Measurements from ENCODE around the gene TAF3.

The TAF3 gene

DNA sequence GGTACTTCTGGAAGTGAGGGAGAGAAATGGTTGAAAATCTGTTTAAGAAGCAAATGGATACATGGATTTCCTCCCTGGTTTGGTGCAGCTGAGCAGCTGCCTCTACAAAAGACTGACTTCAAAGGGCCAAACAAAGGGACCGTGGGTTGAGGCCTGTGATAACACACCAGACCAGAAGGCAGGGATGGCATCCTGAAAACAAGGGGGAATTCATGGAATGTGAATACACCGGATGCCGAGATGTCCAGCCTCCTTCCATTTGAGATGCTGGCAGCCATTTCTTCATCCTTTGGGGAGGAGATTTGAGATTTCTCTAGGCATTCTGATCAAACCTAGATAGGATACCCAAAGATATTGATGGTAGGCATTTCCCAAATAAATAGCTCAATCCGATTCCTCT lies 36.9 kb downstream of the TAF3 start:
- ChIA-PET CTCF (interaction anchor here (1.2 kb wide), 1 partner anchor 168 kb away, joined by 4 read pairs; no protein-coding TSS in a partner anchor), POLR2A (ENCODE audit: low non-redundant PET) (no interaction called here)
- no peak for DNase-seq (ENCODE audit: low spot score)
- H3K27ac ChIP-seq: no peak overlapping the region
- TF ChIP-seq CTCF (conservative IDR thresholded peaks at IDR 0.05; ENCODE audit: low read depth): no peak

GRCh38 chr10:7856678-7857077 lies 38.4 kb downstream of the TAF3 start:
- no peak for TF ChIP-seq CTCF (conservative IDR thresholded peaks at IDR 0.05; ENCODE audit: low read depth)
- CTCF ChIA-PET: interaction anchor here (0.5 to 1.2 kb wide), 2 partner anchors 10 to 218 kb away, joined by 3 to 4 read pairs; no protein-coding TSS in a partner anchor
- H3K27ac ChIP-seq: no peak overlapping the region
- POLR2A ChIA-PET (ENCODE audit: low non-redundant PET): no interaction called here
- DNase-seq (ENCODE audit: low spot score): no peak

GRCh38 chr10:7857262-7857661 lies 39.0 kb downstream of the TAF3 start:
- POLR2A ChIA-PET (ENCODE audit: low non-redundant PET): no interaction called here
- H3K27ac ChIP-seq: no peak overlapping the region
- no peak for TF ChIP-seq CTCF (conservative IDR thresholded peaks at IDR 0.05; ENCODE audit: low read depth)
- CTCF ChIA-PET: interaction anchor here (0.5 to 1.2 kb wide), 2 partner anchors 9 to 217 kb away, joined by 3 to 4 read pairs; no protein-coding TSS in a partner anchor
- DNase-seq (ENCODE audit: low spot score): no peak

DNA sequence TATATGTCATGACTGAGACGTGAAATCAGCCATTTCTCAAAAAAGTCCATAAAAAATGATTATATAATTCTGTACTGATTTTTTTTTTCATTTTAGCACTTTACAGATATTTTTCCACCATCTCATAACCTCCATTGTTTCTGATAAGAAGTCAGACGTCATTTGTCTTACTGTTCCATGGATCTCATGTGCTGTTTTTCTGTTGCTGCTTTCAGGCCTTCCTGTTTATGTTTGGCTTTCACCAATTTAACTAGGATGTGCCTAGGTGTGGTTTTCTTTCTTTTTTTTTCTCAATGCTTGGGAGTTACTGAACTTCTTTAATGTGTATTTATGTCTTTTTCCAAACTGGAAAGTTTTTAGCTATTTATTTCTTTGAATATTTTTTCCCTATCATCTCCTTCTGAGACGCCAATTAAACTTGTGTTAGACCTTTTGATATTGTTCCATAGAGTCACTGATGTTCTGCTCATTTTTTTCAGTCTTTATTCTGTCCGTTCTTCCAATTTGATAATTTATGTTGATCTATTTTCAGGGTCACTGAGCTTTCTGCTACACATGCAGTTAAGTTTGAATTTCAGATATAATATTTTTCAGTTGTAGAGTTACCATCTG lies 43.3 kb downstream of the TAF3 start:
- DNase-seq (ENCODE audit: low spot score): no peak
- ChIA-PET POLR2A (ENCODE audit: low non-redundant PET) (no interaction called here), CTCF (interaction anchor here (0.5 kb wide), 1 partner anchor 1203 kb away, joined by 3 read pairs; no protein-coding TSS in a partner anchor)
- TF ChIP-seq CTCF (conservative IDR thresholded peaks at IDR 0.05; ENCODE audit: low read depth): no peak
- H3K27ac ChIP-seq: no peak overlapping the region

GRCh38 chr10:7862121-7862514 lies 43.8 kb downstream of the TAF3 start:
- no peak for DNase-seq (ENCODE audit: low spot score)
- POLR2A ChIA-PET (ENCODE audit: low non-redundant PET): no interaction called here
- H3K27ac ChIP-seq: no peak overlapping the region
- TF ChIP-seq CTCF (conservative IDR thresholded peaks at IDR 0.05; ENCODE audit: low read depth): no peak
- CTCF ChIA-PET: no interaction called here

GRCh38 chr10:7866176-7866575 lies 47.9 kb downstream of the TAF3 start:
- POLR2A ChIA-PET (ENCODE audit: low non-redundant PET): no interaction called here
- no peak overlapping the region for H3K27ac ChIP-seq
- CTCF ChIA-PET: interaction anchor here (0.6 to 1.0 kb wide), 2 partner anchors 9 to 1429 kb away, joined by 3 to 4 read pairs; no protein-coding TSS in a partner anchor
- no peak for DNase-seq (ENCODE audit: low spot score)
- TF ChIP-seq CTCF (conservative IDR thresholded peaks at IDR 0.05; ENCODE audit: low read depth): no peak

All from RWPE1 (cell line).